Measurements from ENCODE around the gene TIPIN. TPM values are rescaled to one million over a fixed set of nuclear protein-coding genes. Genes with fewer than 3 reads are reported as not detected.
"Not testable (repeated sequence)": the region's sequence is repeated elsewhere in the genome, so short reads cannot be mapped to it uniquely, and the experiment has no call there.

TIPIN gene
- total RNA-seq, 4 donors from 2014 or later = 2.3 to 5.8 (median 5.2) TPM

DNA sequence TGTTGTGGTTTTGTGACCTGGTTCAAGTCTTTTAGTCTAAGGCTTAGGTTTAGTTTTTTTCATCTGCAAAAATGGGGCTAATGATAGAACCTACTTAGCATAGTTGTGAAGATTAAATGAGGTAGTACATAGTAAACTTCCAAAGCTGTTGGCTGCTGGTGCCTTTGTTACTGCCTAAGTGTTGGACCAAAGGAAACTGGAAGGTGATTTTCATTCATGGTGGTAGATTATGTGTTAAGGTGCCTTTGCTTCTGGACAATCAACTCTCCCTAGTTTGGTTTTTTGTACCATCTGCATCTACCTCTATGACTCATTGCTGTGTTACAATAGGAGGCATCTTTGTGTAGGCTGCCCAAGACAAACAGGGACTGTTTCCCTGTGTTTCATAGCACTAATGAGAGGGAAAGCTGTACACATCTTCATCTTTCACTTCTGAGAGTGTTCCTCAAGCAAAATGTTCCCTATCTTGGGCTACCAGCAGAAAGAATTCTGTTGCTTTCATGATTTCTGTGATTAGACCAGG is 33.4 kb upstream of the TIPIN start:
- ATAC-seq (ENCODE audit: low FRiP score) (no peak), DNase-seq (ENCODE audit: low spot score) (no peak)
- TF ChIP-seq, protein P1, sequence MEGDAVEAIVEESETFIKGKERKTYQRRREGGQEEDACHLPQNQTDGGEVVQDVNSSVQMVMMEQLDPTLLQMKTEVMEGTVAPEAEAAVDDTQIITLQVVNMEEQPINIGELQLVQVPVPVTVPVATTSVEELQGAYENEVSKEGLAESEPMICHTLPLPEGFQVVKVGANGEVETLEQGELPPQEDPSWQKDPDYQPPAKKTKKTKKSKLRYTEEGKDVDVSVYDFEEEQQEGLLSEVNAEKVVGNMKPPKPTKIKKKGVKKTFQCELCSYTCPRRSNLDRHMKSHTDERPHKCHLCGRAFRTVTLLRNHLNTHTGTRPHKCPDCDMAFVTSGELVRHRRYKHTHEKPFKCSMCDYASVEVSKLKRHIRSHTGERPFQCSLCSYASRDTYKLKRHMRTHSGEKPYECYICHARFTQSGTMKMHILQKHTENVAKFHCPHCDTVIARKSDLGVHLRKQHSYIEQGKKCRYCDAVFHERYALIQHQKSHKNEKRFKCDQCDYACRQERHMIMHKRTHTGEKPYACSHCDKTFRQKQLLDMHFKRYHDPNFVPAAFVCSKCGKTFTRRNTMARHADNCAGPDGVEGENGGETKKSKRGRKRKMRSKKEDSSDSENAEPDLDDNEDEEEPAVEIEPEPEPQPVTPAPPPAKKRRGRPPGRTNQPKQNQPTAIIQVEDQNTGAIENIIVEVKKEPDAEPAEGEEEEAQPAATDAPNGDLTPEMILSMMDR (IDR thresholded peaks at IDR 0.05) = no peak

DNA sequence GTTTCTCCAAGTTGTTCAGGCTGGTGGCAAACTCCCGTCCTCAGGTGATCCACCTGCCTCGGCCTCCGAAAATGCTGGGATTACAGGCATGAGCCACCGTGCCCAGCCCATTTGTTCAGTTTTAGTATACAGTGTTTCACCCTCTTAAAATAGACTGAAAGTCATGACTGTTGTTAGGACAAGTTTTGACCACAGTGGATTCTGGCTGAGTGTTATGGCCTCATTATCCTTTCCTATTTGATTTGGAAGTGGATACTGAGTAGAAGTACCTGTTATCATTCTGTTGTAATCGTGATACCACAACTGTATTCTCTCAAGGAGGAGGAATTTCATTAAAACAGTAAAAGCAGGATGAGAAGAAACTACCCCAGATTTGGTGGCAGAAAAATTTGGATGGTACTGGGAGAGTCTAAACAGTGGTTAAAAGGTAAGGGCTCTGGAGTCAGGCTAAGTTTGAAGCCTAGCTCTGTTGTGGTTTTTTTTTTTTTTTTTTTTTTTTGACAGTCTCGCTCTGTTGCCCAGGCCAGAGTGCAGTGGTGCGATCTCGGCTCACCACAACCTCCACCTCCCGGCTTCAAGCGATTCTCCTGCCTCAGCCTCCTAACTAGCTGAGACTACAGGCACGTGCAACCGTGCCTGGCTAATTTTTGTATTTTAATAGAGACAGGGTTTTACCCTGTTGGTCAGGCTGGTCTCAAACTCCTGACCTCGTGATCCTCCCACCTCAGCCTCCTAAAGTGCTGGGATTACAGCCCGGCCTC is 32.8 kb upstream of the TIPIN start:
- ATAC-seq (ENCODE audit: low FRiP score) = no peak
- TF ChIP-seq, protein P1 (IDR thresholded peaks at IDR 0.05) = no peak

DNA sequence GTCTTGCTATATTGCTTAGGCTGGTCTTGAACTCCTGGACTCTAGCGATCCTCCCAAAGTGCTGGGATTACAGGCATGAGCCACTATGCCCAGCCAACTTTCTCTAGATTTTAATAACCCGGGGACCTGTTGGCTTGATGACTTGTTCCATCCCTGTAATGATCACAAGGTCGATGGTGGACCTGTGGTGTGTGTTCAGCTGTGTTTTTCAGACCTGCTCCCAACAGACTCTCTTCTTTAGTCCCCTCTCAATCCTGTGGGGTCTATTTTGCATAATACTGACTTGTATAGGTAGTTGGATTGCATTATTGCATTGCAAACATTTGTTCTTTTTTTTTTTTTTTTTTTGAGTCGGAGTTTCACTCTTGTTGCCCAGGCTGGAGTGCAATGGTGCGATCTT is 32.1 kb upstream of the TIPIN start:
- TF ChIP-seq, protein P1 (IDR thresholded peaks at IDR 0.05) = no peak
- no peak for ATAC-seq (ENCODE audit: low FRiP score)

More for the DNA sequence above, 32.8 kb upstream of the TIPIN start:
- no peak for DNase-seq (ENCODE audit: low spot score)

DNA sequence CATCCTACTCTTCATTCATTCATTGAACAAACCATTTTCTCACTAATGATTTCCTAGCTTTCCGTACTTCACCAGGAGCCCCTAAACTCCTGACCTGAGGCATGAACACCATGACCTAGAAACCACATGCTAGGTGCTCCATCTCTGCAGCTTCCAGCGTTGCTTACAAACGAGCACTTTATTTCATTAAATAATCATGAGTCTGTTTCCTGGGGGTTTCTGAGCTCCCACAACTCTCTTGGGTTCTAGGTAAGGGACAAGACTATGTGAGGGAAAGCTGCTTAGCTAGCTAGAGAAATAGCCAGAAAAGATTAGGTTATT is 31.5 kb upstream of the TIPIN start:
- no peak for DNase-seq (ENCODE audit: low spot score)
- ATAC-seq (ENCODE audit: low FRiP score) = no peak
- TF ChIP-seq, protein P1 (IDR thresholded peaks at IDR 0.05) = no peak

More for the DNA sequence above, 32.1 kb upstream of the TIPIN start:
- no peak for DNase-seq (ENCODE audit: low spot score)

DNA sequence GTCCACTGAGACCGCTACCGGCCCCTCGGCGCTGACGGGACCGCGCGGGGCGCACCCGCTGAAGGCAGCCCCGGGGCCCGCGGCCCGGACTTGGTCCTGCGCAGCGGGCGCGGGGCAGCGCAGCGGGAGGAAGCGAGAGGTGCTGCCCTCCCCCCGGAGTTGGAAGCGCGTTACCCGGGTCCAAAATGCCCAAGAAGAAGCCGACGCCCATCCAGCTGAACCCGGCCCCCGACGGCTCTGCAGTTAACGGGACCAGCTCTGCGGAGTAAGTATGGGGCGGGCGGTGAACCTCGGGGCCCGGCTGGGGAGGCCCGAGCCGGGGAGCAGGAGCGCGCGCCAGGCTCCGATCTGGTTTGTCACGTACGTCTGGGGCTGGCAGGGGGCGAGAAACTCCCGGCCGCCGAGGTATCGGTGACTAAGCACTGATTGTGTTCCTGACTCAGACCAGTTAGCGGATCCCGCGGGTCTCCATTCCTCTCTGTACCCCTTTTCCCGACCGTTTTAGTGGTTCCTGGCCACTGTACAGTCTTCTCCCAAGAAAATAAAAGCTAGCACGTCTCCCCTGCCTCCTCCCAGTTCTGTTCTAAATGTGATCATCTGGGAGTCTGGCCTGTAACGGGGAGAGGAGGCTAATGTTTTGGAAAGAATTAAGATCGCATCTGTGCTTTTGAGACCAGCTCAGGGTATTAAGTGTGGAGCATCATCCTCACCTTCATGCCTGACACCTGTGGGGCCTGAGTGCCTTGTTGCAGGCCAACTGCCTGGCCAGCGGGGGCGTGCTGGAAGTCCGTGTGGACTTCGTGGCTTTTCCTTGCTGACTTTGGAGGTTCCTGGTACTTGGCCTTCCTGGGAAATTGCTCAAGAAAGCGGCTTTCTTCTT is 30.9 kb upstream of the TIPIN start:
- peak; percentile 76 for ATAC-seq (ENCODE audit: low FRiP score)
- DNase-seq (ENCODE audit: low spot score) = peak; percentile 43
- TF ChIP-seq, protein P1 (IDR thresholded peaks at IDR 0.05) = no peak

DNA sequence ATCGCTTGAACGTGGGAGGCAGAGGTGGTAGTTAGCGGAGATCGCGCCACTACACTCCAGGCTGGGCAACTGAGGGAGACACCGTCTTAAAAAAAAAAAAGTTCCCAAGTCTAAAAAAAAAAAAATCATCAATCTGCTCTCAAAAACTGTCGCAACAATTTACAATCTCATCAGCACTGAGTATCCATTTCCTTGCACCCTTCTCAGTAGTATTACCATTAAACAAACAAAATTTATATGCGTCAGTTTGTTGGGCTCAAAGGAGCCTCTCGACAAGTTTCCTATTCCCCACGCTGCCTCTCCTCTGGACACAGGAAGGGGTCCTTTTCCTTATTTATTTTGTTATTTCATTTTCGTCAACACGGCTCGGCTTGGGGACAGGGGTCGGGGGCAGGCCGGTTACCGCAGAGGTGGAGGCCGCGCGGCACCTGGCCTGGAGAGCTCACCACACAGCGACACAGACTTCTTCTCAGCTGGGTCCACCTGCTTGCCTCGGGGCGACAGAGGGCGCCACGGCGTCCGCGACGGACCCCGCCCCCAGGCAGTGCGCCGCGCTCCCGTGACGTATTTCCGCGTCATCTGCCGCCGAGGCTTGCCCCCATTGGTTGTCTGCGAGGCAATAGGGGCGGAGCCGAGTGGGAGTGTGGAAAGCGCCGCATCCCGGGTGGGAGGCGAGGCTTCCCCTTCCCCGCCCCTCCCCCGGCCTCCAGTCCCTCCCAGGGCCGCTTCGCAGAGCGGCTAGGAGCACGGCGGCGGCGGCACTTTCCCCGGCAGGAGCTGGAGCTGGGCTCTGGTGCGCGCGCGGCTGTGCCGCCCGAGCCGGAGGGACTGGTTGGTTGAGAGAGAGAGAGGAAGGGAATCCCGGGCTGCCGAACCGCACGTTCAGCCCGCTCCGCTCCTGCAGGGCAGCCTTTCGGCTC is 30.0 kb upstream of the TIPIN start, which contains the start of gene MAP2K1:
Gene MAP2K1, plus strand, starts transcription at position 709 of the 920 bp plus-strand sequence. CDS start 436 bp downstream, outside the sequence.
- DNase-seq (ENCODE audit: low spot score) (peak; percentile 91), ATAC-seq (ENCODE audit: low FRiP score) (peak; percentile 96)
- TF ChIP-seq, protein P1 (IDR thresholded peaks at IDR 0.05) = no peak

DNA sequence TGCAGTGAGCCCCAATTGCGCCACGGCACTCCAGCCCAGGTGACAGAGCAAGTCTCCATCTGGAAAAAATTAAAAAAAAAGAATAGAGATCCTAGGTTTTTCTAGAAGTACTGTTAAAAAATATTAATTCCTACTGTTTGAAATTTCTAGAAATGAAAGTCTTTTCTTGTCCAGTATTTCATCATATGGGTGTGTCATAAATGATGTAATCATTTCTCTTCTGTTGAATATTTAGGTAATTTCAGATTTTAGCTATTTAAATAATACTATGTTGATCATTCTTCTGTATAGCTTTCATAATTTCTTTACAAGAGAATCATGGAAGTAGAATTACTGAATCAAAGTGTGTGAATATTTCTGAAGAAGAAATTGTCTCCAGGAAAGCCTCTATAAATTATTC is 24.9 kb upstream of the TIPIN start:
- not testable (repeated sequence) for DNase-seq (ENCODE audit: low spot score); ATAC-seq (ENCODE audit: low FRiP score)

Data from omental fat pad (tissue), 4 donors.